Kidney epithelial cell (primary cell): ENCODE measurements around the gene KCNH3. TPM values are rescaled to one million over a fixed set of nuclear protein-coding genes. Genes with fewer than 3 reads are reported as not detected.
A peak's percentile ranks its signal among the peaks of the same experiment; 100 is the strongest.

Experiments
- DNase-seq: peaks from one replicate; pipeline ENCODE4 v3.0.0-alpha.2; 2010; ENCODE audit warnings: low read depth
- H3K27me3 ChIP-seq: 2 replicates; pipeline ENCODE4 v1.6.0; 2011; ENCODE audit warnings: low read length; ENCODE audit not compliant: control insufficient read depth, insufficient read depth
- H3K36me3 ChIP-seq: 2 replicates; pipeline ENCODE4 v1.5.1; 2011; ENCODE audit warnings: low read length; ENCODE audit not compliant: control insufficient read depth, insufficient read depth
- H3K4me3 ChIP-seq: 2 replicates; pipeline ENCODE4 v1.5.1; 2011; ENCODE audit warnings: low read depth, mild to moderate bottlenecking, control low read depth, low read length
- total RNA-seq: library from RNA; depleted of rRNA; stranded (reverse); fragments of >200 nt; gene quantifications from 2 replicates; pipeline ENCODE4 v1.2.3, GENCODE V29; 2015
- TF ChIP-seq, protein P1 (sequence below): IDR thresholded peaks from 2 replicates; pipeline ENCODE4 v1.5.1; 2011; ENCODE audit warnings: mild to moderate bottlenecking, moderate library complexity, low read length, control low read depth, inconsistent platforms; ENCODE audit not compliant: insufficient read depth, poor library complexity, severe bottlenecking

The KCNH3 gene
- total RNA-seq, 1 donor from 2014 or later, result 0.21 TPM

DNA sequence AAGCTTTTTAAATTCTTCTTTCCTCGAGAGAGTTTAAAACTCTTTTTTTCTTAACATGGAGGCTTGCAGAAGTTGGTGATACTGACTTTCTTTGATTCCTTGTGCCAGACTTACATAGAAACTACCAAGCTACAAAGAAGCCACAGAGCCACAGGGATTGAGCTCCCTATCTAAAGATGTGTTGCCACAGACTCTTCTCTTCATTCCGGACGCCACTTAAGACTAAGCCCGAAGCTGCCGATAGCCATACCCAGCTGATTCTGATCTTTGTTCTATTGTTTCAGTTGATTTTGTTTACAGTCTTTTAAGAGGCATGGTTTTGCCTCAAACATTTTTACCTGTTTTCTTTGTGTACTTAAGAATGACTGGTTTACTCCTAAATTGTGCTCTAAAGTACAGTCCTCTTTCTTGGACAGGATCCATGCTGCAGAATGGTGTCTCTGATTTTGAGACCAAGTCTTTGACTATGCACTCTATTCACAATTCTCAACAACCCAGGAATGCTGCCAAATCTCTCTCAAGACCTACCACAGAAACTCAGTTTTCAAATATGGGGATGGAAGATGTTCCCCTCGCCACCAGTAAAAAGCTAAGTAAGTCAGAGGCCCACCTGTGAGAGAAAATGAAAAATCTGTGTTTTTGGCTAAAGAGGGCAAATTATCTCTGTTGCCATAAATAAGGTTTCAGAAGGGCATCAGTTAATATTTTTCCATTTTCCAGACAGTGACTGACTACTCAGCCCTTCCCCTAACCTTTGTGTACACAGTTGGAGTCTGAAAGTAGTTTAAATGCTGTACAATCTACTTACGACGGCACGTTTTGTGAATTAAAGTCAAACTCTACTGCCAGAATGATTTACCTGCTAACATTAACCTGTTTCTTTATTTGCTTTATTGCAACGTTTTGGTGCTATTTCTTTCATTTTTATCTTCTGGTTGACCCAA, 42.1 kb upstream of the KCNH3 start:
- DNase-seq, result no peak
- TF ChIP-seq, protein P1, sequence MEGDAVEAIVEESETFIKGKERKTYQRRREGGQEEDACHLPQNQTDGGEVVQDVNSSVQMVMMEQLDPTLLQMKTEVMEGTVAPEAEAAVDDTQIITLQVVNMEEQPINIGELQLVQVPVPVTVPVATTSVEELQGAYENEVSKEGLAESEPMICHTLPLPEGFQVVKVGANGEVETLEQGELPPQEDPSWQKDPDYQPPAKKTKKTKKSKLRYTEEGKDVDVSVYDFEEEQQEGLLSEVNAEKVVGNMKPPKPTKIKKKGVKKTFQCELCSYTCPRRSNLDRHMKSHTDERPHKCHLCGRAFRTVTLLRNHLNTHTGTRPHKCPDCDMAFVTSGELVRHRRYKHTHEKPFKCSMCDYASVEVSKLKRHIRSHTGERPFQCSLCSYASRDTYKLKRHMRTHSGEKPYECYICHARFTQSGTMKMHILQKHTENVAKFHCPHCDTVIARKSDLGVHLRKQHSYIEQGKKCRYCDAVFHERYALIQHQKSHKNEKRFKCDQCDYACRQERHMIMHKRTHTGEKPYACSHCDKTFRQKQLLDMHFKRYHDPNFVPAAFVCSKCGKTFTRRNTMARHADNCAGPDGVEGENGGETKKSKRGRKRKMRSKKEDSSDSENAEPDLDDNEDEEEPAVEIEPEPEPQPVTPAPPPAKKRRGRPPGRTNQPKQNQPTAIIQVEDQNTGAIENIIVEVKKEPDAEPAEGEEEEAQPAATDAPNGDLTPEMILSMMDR, result no peak
- H3K36me3 ChIP-seq, result no peaks in the 10 kb centered on the region
- no peaks in the 10 kb centered on the region for H3K27me3 ChIP-seq
- H3K4me3 ChIP-seq, result no peak overlapping the region

DNA sequence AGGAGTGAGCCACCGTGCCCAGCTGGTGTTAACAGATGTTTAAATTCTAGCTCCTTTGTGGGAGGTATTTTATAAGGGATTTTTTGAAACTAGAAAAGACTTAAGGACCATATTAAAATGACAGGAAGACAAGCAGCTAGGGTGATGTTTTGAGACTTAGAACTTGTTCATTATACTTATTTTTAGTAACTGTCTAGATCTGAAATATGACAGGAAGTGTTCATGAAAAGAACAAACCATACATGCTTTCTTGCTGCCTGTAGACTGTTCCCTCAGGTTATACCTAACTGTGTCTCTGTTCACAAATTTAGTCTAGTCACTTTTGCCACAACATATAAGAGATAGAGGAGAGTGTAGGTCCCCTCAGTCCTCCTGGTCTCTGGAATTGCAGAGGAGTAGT, 36.9 kb upstream of the KCNH3 start:
- H3K36me3 ChIP-seq, result no peaks in the 10 kb centered on the region

DNA sequence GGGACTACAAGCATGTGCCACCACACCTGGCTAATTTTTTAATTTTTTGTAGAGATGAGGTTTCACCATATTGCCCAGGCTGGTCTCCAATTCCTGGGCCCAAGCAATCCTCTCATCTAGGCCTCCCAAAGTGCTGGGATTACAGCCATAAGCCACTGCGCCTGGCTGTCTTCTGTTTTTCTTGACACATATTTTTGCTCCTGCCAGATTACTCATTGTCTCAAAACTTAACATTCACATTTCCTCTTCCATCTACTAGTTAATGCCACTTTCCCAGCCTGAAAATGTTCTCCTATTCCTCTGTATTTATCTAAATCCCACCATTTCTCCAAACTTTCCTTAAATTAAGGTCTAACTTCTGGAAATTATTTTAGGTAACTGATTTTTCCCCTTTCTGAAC, 36.2 kb upstream of the KCNH3 start:
- TF ChIP-seq, protein P1, result no peak
- H3K36me3 ChIP-seq, result no peaks in the 10 kb centered on the region
- H3K27me3 ChIP-seq, result no peaks in the 10 kb centered on the region
- H3K4me3 ChIP-seq, result no peak overlapping the region
- DNase-seq, result no peak

More for the DNA sequence above, 36.9 kb upstream of the KCNH3 start:
- Histone ChIP-seq H3K27me3 (no peaks in the 10 kb centered on the region), H3K4me3 (no peak overlapping the region)
- TF ChIP-seq, protein P1, result no peak
- DNase-seq, result no peak

DNA sequence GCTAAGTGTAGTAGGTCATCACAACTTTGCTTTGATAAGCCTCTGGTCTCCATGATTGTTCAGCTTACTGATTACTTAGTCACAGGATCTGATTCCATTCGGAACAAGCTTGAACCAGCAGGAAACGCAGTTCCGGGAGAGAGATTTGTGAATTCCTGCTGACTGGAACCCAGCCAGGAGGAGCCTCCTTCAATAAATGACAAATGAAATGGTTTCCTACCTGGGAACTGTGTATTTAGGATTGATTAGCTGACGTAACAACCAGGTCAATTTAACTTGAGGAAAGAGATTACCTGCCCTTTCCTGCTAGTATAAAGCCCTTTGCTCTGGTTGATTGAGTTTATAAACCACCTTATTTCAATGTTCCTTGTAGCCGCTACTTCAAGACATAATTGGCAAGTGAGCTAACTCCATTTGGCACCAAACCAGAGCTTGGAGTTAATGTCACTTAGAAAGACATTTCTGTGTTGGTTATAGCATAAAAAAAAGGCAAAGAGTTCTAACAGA, 35.1 kb upstream of the KCNH3 start:
- TF ChIP-seq, protein P1, result no peak
- Histone ChIP-seq H3K27me3 (no peaks in the 10 kb centered on the region), H3K4me3 (no peak overlapping the region), H3K36me3 (no peaks in the 10 kb centered on the region)
- peak; percentile 80 for DNase-seq

DNA sequence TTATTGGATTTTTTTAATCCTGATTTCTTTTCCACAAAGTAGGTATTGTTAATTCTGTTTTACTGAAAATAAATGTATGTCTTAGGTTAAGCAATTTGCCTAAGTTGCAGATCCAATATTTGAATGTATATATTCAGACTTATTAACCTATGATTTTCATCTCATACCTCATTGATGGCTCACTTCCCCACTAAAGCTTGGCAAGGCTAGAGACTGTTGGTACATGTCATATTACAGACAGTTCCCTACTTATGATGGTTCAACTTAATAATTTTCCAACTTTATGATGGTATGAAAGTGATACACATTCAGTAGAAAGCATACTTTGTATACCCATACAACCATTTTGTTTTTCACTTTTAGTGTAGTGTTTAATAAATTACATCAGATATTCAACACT, 33.2 kb upstream of the KCNH3 start:
- TF ChIP-seq, protein P1, result no peak
- Histone ChIP-seq H3K27me3 (no peaks in the 10 kb centered on the region), H3K36me3 (no peaks in the 10 kb centered on the region), H3K4me3 (no peak overlapping the region)
- DNase-seq, result no peak
